Measurements from ENCODE around the gene LAPTM5.
"Not testable (repeated sequence)": the region's sequence is repeated elsewhere in the genome, so short reads cannot be mapped to it uniquely, and the experiment has no call there.

LAPTM5 gene

DNA sequence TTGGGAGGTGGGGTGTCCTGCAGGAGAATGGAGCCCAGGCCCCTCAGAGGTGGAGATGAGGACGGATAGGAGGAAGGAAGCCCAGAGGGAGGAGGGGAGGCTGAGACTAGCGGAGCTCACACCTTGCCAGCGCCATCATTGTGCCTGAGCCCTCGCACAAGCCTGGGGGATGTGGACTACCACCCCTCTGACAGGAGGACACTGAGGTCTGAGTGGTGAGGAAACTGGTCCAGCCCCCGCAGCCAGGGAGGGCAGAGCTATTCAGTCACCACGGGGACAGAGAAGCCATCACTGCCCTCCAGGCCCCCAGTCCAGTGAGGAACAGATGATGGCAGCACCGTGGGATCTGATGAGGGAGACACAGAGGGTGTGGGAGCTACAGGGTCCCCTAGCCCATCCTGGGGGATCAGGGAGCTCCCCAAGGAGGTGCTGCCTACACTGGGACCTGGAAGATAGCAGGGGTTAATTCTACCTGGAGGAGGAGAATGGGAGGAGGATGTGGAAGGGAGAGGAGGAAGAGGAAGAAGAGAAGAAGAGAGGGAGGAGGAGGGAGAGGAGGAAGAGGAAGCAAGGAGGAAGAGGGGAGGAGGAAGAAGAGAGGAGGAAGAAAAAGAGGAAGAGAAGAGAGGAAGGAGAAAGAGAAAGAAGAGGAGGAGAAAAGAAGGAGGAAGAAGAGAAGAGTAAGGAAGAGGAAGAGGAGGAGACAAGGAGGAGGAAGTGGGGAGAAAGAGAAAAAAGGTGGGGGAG is 65.2 kb downstream of the LAPTM5 start:
- DNase-seq (ENCODE audit: low read depth), result no peak
- H3K4me3 ChIP-seq (ENCODE audit: low read depth, low read length), result no peak overlapping the region

DNA sequence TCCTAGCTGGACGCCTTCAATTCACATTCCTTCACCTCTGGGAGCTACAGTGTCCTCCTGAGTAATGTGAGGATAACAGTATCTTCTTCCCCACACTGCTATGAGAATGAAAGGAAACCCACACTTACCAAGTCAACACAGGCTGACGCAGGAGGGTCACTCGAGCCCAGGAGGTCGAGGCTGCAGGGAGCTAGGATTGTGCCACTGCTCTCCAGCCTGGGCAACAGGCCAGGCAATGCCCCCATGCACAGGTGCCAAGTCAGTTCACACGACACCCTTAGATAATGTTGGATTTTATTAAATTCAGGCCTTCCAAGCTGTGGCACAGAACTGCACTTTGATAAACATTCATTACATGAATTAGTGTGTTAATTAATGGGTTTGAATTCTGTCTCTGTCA is 66.1 kb downstream of the LAPTM5 start:
- DNase-seq (ENCODE audit: low read depth), result no peak
- H3K4me3 ChIP-seq (ENCODE audit: low read depth, low read length), result no peak overlapping the region

DNA sequence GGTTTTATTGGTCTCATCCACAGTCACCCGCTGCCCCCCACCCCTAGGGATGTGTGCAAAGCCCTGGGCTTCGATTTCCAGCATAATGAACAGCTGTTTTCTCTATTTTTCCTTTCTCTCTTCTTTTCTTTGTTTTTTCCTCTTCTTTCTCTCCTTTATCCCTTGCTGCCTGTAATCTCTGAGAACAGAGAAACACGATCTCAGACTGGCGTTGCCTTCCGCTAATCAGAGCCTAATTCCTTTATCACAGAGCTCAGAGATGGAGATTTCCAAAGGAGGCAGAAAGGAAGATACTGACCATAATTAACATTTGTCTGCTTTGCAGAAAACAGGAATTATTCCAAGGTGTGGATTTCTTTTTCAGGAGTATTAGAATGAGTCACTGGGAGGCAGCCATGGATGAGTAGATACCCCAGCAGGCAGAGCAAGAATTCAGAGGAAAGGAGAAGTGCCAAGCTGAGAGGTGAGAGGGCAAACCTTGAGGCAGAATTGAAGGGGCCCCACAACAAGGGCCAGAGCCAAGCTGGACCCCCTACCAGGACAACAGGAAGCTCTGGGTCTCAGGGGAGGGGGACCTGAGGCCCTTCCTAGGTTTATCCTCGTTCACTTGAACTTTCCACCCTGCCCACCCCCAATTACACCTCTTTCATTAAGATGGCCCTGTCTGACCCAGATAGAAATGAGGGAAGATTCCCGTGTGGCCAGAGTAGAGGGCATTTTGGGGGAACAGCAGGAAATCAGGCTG is 67.5 kb downstream of the LAPTM5 start:
- DNase-seq (ENCODE audit: low read depth), result no peak
- H3K4me3 ChIP-seq (ENCODE audit: low read depth, low read length), result no peak overlapping the region

DNA sequence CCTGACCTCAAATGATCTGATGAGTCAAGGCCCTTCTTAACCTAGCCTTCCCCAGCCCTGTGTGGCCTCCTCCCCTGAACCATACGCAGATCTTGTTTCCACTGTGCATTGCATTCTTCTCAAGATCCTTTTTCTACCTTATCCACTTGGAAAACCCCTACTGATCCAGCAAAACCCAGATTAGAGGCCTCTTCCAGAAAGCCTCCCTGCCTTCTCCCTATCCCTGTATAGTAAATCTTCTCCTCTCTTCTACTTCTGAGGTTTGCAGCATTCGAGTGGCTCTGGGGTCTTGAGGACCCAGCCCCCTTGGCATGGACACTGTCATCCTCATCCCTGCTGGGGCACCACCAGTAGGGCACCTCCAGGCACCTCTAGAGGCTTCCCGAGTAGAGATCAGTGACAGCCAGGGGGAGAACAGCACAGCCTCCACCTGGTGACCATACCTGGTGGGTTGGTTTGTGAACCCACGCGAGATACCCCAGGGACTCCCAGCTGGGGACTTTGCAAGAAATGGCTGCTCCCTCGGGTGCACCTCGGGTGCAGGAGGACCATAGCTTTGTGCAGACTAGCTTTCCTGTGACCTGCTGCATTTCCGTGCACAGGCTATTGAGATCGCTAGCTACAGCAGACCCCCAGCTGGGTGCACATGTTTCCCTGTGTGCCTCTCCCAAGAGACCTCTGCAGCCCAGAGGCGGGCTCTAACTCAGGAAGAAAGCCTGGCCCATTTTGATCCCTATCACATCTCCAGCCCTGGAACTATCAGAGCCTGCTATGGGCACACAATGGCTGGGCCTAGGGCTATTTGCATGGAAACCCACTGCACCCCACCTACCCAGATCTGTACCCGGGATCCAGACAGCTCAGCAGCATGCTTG is 68.4 kb downstream of the LAPTM5 start:
- no peak overlapping the region for H3K4me3 ChIP-seq (ENCODE audit: low read depth, low read length)
- DNase-seq (ENCODE audit: low read depth), result no peak

DNA sequence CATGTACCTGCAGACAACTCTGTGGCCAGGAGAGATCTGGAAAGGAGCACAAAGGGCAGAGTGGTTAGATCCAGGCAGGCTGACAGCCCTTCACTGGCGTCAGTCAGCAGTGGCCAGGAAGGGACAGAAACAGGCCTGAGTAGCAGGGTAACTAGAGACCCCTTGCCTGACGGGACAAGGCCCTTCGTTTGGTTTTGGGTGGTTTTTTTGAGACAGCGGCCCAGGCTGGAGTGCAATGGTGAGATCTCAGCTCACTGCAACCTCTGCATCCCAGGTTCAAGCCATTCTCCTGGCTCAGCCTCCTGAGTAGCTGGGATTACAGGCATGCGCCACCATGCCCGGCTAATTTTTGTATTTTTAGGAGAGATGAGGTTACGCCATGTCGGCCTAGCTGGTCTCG is 69.1 kb downstream of the LAPTM5 start:
- H3K4me3 ChIP-seq (ENCODE audit: low read depth, low read length); DNase-seq (ENCODE audit: low read depth): not testable (repeated sequence)

DNA sequence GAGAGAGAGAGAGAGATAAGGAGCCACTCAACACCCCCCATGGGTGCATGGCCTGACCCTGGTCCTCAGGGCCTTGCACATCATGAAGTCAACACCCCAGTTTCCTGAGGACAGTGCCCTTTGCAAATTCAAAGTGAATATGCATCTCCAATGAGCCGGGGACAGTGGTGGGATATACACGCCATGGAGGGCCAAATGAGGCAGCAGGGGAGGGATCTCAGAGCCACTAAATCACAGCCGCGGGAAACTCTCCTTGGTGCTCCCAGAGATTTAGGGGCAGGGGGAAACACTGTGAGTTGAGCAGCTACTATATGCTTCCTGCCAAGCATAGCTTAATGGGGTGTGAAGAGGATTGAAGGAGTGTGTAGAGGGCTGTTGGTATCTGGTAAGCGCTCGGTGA is 69.7 kb downstream of the LAPTM5 start:
- DNase-seq (ENCODE audit: low read depth), result no peak
- no peak overlapping the region for H3K4me3 ChIP-seq (ENCODE audit: low read depth, low read length)

DNA sequence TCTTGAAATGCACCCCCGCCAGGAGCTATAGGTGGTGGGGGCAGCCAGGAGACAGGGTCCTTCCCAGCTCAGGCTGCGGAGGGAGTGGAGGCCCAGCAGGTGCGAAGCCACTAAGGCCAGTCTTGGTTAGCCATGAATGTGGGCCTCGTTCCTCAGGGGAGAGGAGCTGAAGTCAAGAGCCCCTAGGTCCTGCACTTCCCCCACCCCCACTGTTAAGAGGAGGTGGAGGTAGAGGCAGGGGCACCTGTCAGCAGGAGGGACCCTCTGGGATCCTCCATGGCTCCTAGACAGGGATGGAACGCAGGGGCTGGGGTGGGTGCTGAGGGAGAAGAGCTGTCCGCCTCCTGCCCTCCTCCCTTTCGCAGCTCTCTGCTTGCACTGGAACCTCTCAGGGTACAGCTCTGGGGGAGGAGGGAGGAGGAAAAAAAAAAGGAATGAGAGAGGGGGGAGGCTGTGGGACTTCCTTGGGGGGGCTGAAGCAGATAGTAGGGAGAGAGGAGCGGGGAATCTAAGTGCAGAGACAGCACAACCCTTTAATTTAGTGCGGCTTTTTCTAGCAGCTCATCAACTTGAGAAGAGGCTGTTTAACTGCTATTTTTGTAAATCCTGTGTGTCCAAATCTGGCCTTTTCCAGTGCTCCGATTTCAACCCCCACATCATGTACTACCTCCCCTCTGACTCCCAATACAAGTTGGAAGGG is 71.2 kb downstream of the LAPTM5 start:
- H3K4me3 ChIP-seq (ENCODE audit: low read depth, low read length), result no peak overlapping the region
- DNase-seq (ENCODE audit: low read depth), result no peak

DNA sequence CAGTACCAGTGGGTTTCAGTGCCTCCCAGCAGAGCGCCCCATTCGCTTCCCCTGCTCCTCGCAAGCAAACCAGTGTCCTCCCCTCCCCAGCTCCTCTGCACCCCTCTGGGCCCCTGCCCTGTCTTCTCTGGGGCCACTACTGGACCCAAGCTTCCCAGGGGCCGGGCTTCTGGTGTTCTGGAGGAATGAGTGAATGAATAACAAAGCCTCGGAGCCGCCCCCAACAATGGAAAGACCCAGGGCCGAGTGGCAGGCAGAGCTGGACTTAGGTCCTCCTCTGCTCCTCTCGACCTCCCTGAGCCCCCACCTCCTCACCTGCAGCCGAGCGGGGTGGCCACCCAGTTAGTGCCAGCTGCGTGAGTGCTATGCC is 71.8 kb downstream of the LAPTM5 start:
- DNase-seq (ENCODE audit: low read depth), result no peak
- no peak overlapping the region for H3K4me3 ChIP-seq (ENCODE audit: low read depth, low read length)

DNA sequence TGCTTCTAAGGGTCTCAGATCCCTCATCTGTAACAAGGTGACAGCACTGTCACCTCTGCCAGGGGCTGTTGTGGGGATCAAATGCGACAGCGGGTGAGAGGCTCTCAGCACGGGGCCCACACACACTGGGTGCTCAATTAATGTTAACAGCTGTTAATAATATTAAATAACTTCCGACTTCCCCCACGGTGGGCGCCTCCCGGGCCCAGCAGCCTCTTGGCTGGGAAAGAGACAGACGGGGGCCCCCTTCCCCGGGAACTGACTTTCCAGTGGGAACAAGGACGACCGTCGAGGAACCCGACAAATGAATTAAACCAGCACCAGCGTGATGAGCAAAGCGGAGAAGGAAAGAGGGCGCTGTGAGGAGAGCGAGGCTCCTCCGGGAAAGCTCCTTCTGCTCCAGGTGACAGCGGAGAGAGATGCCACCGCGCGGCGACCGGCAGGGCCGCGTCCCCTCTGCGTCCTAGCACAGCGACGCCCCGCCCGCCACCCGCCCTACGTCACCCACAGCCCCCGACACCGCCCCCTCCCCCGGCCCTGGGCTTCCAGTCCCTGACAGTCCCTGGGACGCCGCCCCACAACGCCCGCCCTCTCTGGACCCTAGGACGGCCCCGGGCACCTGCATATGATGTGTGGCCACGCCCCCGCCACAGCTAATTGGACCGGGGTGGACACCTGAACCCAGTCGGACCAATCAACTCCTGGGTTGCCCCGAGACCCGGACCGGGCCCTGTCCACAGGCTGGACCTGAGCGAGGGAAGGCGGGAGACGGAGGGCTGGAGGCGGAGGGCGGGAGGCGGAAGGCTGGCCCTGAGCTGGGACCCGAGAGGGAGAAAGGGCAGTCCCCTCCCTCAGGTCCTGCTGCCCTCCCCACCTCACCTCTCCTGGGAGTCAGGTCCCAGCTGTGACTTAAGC is 72.4 kb downstream of the LAPTM5 start:
- no peak for DNase-seq (ENCODE audit: low read depth)
- H3K4me3 ChIP-seq (ENCODE audit: low read depth, low read length), result no peak overlapping the region

DNA sequence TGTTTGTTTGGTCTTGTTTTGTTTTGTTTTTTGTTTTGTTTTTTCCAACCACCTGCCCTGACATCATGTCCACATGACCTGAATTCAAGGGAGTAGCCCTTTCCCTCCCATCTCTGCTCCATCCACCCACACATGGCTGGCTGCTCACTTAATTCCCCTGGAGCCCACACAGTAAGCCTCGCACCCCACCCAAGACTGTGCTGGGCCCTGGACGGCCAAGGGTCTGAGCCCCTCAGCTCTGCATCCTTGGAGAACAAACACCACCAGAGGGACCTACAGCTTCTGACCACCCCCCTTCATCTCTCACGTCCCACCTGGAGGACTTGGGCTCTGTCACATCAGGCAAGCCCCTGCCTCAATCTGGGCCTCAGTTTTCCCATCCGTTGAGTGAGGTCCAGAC is 73.3 kb downstream of the LAPTM5 start:
- no peak for DNase-seq (ENCODE audit: low read depth)
- no peak overlapping the region for H3K4me3 ChIP-seq (ENCODE audit: low read depth, low read length)

DNA sequence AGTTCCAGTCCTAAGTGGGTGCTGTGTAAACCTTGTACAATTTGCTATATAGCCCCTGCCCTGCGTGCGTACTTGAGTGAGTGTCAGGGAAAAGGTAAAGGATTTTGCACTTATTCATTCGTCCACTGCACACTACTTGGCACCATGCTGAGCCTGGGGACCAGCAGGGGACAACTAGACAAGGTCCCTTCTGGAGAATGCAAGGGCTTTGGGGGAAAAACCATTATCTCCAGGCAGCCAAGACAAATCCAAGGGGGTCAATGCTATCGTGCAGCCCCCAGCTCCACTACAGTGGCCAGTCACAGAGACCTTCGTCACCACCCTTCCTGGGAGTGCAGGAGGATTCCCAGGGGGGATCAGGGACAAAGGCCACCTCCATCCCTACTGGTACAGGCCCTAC is 73.9 kb downstream of the LAPTM5 start:
- DNase-seq (ENCODE audit: low read depth), result no peak
- H3K4me3 ChIP-seq (ENCODE audit: low read depth, low read length), result no peak overlapping the region
